ENCODE measurements around the gene ZNF276.
"Not testable (repeated sequence)": the region's sequence is repeated elsewhere in the genome, so short reads cannot be mapped to it uniquely, and the experiment has no call there.

ZNF276 gene

GRCh38 chr16:89775223-89775622, 53.9 kb downstream of the ZNF276 start:
- no peak for TF ChIP-seq CTCF (conservative IDR thresholded peaks at IDR 0.05; ENCODE audit: control insufficient read depth, insufficient read depth, low read depth, low read length)
- H3K4me3 ChIP-seq (ENCODE audit: control insufficient read depth, low read depth, low read length), result no peak overlapping the region
- no peak for DNase-seq (ENCODE audit: low read depth)

DNA sequence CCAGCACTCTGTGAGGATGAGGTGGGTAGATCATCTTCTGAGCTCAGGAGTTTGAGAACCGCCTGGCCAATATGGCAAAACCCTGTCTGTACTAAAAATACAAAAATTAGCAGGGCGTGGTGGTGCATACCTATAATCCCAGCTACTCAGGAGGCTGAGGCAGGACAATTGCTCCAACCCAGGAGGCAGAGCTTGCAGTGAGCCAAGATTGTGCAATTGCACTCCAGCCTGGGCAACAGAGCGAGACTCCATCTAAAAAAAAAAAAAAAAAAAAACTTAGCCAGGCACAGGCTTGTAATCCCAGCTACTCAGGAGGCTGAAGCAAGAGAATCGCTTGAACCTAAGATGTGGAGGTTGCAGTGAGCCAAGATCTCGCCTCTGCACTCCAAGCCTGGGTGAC, 56.9 kb downstream of the ZNF276 start:
- not testable (repeated sequence) for DNase-seq (ENCODE audit: low read depth); H3K4me3 ChIP-seq (ENCODE audit: control insufficient read depth, low read depth, low read length)

- no peak for TF ChIP-seq CTCF (conservative IDR thresholded peaks at IDR 0.05; ENCODE audit: control insufficient read depth, insufficient read depth, low read depth, low read length)
- no peak overlapping the region for H3K4me3 ChIP-seq (ENCODE audit: control insufficient read depth, low read depth, low read length)
- no peak for DNase-seq (ENCODE audit: low read depth)
Measured at GRCh38 chr16:89779231-89779908, 58.0 kb downstream of the ZNF276 start.

DNA sequence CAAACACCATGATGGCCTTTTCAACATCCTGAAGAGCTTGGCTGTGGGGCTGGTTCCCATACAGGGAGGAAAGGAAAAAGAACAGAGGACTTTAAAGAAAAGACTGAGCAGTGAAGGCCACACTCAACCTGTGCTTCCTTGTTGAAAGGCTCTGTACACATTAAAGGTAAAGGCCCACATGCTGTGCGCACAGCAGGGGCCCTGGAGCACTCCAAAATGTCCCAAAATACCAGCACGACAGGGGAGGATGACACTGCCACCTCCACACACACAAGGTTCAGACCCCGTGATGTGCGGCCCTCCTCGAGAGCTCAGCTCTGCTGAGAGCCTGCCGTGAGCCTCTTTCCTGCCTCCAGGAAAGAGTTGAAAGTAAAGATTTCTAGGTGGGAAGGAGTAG, 58.6 kb downstream of the ZNF276 start:
- H3K4me3 ChIP-seq (ENCODE audit: control insufficient read depth, low read depth, low read length), result no peak overlapping the region
- DNase-seq (ENCODE audit: low read depth), result no peak
- no peak for TF ChIP-seq CTCF (conservative IDR thresholded peaks at IDR 0.05; ENCODE audit: control insufficient read depth, insufficient read depth, low read depth, low read length)

DNA sequence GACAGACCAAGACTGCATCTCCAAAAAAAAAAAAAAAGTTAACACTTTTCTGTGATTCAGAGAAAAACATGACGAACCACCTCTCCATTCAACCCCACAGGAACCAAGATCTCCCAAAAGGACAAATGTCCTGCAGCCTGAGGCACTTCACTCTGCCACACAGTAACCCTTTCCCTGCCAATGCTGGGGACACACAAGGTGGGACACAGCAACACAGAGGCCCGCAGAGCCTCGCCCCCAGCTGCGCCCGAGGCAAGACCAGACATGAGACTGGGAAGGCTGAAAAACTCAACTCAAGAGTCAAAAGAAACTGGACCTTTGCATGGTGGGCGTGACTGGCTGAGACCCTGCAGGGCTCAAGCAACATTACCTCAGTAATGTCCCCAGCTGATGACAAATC, 61.2 kb downstream of the ZNF276 start:
- no peak for DNase-seq (ENCODE audit: low read depth)
- no peak for TF ChIP-seq CTCF (conservative IDR thresholded peaks at IDR 0.05; ENCODE audit: control insufficient read depth, insufficient read depth, low read depth, low read length)
- H3K4me3 ChIP-seq (ENCODE audit: control insufficient read depth, low read depth, low read length), result no peak overlapping the region

DNA sequence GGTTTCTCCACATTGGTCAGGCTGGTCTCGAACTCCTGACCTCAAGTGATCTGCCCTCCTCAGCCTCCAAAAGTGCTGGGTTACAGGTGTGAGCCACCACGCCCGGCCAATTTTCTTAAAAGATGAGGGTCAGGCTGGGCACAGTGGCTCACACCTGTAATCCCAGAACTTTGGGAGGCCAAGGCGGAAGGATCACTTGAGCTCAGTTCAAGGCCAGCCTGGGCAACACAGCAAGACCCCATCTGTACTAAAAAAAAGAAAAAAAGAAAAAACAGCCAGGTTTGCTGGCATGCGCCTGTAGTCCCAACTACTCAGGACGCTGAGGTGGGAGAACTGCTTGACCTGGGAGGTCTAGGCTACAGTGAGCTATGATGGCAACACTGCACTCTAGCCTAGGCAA, 62.6 kb downstream of the ZNF276 start:
- DNase-seq (ENCODE audit: low read depth); H3K4me3 ChIP-seq (ENCODE audit: control insufficient read depth, low read depth, low read length): not testable (repeated sequence)

DNA sequence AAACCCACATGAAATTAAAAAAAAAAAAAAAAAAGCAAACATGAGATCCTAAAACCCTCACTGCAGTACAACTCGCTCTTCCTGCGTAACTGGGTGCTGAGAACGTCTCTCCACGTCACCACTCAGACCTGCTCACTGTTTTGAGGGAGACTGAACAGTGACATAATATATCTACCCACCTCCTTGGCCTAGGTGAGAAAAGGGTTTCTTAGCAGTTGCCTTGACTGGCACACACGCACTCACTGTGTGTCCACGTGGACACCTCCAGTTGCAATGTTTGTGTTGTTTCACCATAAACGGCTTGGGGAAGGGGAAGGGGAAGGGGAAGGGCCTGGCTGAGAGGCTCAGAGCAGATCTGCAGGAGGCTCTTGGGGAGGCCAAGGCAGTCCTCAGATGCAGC, 63.1 kb downstream of the ZNF276 start:
- no peak overlapping the region for H3K4me3 ChIP-seq (ENCODE audit: control insufficient read depth, low read depth, low read length)
- DNase-seq (ENCODE audit: low read depth), result no peak
- no peak for TF ChIP-seq CTCF (conservative IDR thresholded peaks at IDR 0.05; ENCODE audit: control insufficient read depth, insufficient read depth, low read depth, low read length)

DNA sequence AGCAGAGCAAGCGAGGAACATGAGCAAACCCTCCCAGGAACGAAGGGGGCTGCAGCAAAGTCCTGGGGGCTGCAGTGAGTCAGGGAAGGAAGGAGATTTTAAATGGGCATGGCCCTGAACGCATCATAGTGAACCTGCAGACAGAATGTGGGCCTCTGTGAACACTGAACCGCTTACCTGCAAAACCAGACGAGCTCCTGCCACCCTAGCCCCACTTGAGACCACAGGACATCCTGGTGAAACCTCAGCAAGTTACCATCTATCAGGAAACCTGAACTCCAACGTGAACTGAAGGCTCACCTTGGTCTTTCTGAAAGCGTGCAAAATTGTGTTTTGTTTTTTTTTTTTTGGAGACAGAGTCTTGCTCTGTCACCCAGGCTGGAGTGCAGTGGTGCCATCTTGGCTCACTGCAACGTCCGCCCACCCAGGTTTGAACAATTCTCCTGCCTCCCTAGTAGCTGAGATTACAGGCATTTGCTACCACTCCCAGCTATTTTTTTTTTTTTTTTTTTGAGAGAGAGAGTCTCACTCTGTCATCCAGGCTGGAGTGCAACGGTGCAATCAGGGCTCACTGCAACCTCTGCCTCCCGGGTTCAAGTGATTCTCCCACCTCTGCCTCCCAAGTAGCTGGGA, 64.3 kb downstream of the ZNF276 start:
- no peak for TF ChIP-seq CTCF (conservative IDR thresholded peaks at IDR 0.05; ENCODE audit: control insufficient read depth, insufficient read depth, low read depth, low read length)
- no peak overlapping the region for H3K4me3 ChIP-seq (ENCODE audit: control insufficient read depth, low read depth, low read length)
- DNase-seq (ENCODE audit: low read depth), result no peak
